ENCODE results near the gene RASGEF1C.

Gene RASGEF1C

DNA sequence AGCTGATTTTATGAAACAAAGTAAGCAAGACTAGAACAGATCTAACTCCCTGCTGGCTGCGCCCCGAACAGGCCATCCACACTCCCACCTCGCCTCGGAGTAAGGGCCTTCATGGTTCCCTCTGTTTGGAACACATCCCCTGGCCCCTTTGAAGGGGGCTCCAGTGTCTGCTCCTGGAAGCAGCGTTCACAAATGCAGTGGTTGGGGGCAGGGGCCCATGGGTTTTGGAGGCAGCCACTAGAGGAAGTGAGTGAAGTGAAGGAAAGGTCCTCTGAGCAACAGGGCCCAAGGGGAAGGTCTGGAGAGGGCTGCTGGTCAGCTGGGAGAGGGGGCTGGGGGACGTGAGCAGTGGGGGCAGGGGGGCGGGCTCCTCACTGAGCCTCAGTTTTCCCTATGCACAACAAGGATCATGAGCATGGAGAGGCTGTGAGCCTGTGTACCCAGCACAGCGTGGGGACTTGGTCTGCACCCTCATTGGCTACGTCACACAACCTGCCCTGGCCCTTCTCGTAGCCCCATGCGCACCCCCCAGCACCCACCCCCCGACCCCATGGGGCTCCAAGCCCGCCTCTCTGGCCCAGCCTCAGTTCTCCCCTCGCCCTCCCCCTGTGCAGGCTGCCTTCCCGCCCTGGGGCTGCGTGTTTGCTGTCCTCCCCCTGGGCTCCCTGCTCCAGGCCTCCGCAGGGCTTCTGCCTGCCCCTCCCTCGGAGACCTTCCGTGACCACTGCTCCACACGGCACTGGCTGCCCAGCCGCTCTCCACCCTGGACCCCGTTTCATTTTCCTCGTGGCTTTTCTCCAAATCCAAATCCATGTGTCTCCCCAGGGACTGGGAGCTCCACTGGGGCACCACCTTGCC, 39.5 kb downstream of the RASGEF1C start:
- TF ChIP-seq, protein P1, sequence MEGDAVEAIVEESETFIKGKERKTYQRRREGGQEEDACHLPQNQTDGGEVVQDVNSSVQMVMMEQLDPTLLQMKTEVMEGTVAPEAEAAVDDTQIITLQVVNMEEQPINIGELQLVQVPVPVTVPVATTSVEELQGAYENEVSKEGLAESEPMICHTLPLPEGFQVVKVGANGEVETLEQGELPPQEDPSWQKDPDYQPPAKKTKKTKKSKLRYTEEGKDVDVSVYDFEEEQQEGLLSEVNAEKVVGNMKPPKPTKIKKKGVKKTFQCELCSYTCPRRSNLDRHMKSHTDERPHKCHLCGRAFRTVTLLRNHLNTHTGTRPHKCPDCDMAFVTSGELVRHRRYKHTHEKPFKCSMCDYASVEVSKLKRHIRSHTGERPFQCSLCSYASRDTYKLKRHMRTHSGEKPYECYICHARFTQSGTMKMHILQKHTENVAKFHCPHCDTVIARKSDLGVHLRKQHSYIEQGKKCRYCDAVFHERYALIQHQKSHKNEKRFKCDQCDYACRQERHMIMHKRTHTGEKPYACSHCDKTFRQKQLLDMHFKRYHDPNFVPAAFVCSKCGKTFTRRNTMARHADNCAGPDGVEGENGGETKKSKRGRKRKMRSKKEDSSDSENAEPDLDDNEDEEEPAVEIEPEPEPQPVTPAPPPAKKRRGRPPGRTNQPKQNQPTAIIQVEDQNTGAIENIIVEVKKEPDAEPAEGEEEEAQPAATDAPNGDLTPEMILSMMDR (IDR thresholded peaks at IDR 0.05; ENCODE audit: control insufficient read depth, extremely low read depth, insufficient read depth) = no peak
- no peak for DNase-seq (ENCODE audit: low read depth)
- no peak overlapping the region for H3K4me3 ChIP-seq (ENCODE audit: low read depth, low read length)

DNA sequence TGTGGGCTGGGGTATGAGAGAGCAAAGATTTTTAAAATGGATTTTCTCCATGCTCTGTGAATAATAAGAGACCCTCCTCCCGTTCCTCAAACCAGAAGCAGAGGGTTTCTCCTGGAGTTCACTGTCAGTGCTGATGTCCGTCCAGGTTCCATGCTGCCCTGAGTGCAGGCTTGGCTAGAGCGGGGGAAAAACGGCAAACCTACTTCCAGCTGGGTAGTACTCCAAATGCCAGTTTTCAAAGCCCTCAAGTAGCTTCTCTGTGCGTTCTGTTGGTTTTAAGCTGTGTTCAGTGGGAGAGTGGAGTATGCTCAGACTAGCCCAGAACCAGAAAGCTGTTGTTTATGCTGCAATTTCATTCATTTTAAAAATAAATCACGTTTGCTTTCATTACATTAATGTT, 40.3 kb downstream of the RASGEF1C start:
- TF ChIP-seq, protein P1 (IDR thresholded peaks at IDR 0.05; ENCODE audit: control insufficient read depth, extremely low read depth, insufficient read depth) = no peak
- DNase-seq (ENCODE audit: low read depth) = no peak

DNA sequence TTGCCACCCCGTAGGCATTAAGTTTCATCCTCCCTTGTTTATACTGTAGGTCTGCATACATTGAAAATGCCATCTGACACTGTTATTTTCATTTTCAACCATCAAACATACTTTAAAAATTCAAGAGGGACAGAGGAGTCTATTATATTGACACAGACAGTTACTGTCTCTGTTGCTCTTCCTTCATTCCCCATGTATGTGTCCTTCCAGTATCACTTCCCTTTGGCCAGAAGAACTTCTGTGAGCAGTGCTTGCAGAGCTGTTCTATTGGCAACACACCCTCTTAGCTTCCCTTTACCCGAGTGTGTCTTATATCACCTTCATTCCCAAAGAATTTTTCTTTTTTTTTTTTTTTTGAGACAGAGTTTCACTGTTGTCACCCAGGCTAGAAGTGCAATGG, 42.8 kb downstream of the RASGEF1C start:
- H3K4me3 ChIP-seq (ENCODE audit: low read depth, low read length) = no peak overlapping the region
- DNase-seq (ENCODE audit: low read depth) = no peak
- TF ChIP-seq, protein P1 (IDR thresholded peaks at IDR 0.05; ENCODE audit: control insufficient read depth, extremely low read depth, insufficient read depth) = no peak

More for the DNA sequence above, 40.3 kb downstream of the RASGEF1C start:
- no peak overlapping the region for H3K4me3 ChIP-seq (ENCODE audit: low read depth, low read length)

DNA sequence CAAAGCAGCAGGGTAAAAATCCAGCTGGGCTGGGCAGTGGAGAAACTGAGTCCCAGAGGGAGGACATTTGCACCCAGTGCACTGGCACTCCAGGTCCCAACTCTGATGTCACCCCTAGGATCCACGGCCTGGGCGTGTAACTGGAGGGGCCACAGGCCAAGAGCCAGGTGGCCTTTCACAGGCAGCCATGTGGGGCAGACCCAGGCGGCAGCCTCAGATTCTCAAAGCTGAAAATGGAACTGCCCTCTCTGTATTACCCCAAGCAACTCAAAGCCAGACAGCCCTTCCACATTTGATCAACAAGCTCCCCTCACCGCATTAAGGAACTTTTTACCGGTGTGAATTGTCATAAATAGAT, 46.7 kb downstream of the RASGEF1C start:
- DNase-seq (ENCODE audit: low read depth) = no peak
- TF ChIP-seq, protein P1 (IDR thresholded peaks at IDR 0.05; ENCODE audit: control insufficient read depth, extremely low read depth, insufficient read depth) = no peak
- H3K4me3 ChIP-seq (ENCODE audit: low read depth, low read length) = no peak overlapping the region

DNA sequence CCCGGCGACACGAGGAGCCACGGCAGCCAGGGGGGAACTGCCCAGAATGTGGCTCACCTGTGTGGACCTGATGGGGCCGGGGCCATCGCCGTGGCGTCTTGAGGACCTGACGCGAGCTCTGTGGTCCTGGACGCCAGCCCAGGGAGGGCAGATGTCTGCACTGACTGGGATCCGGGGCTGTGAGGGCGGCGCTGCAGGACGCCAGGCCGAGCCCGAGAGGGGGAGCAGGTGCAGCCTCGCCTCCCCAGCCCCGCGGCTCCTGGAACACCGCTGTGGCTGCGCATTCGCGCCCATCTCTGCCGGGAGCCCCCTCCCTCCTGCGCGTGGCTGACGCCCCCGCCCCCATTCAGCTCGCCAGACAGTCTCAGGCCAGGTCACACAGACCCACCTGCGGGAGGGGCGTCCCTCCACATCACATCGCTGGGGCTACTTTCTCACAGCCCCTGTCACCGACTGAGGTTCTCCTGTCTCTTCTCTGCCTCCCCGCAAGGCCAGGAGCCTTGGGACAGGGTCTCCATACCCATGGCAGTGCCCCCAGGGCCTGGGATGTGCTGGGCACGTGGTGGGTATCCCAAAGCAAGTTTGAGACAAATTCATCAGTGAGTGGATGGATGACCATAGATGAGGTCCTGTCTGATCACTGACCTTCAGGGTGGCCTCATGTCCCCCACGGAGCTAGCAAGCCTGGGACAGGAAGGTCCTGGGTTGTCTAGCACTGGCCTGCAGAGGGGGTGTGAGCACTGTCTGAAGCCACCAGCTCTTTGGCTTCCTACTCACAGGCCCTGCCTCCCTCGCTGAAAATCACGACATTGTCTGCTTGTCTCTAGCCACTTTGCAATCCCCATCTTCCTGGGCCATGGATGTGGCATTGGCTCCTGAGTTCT, 47.3 kb downstream of the RASGEF1C start:
- no peak for DNase-seq (ENCODE audit: low read depth)
- H3K4me3 ChIP-seq (ENCODE audit: low read depth, low read length) = no peak overlapping the region
- TF ChIP-seq, protein P1 (IDR thresholded peaks at IDR 0.05; ENCODE audit: control insufficient read depth, extremely low read depth, insufficient read depth) = 0 out of 2 replicates have a peak, but pooled peaks have one; percentile 11

DNA sequence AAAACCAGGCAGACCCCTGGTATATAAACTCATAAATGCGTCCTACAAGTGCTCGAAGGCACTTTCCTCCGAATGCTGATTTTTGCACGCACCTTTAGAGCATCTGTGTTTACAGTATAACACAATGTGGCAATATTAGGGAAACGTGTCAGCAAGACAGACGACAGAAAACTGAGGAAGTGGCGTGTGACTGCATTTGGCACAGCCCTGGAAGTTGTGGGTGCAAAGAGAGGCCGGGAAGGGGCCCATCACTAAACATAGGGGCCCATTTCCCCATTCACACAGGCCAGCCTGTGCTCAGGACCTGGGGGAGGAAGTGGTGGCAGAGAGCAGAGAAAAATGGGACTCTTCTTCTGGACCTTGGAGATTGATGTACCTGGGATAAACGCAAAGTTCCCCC, 48.2 kb downstream of the RASGEF1C start:
- DNase-seq (ENCODE audit: low read depth) = no peak
- H3K4me3 ChIP-seq (ENCODE audit: low read depth, low read length) = no peak overlapping the region
- TF ChIP-seq, protein P1 (IDR thresholded peaks at IDR 0.05; ENCODE audit: control insufficient read depth, extremely low read depth, insufficient read depth) = no peak

All from LNCaP clone FGC (cell line).